ENCODE data around the gene DNASE1L2.

Gene DNASE1L2

GRCh38 chr16:2223942-2224486, 12.2 kb upstream of the DNASE1L2 start:
- in situ Hi-C loops (cut with HindIII; ENCODE audit: low sequenced_read_pairs) = no loop called here
- peak; percentile 42 for TF ChIP-seq CTCF (IDR thresholded peaks at IDR 0.05; ENCODE audit: low read depth, low read length)
- peak overlapping the region; percentile 90 for H3K4me3 ChIP-seq (ENCODE audit: low read depth, low read length)
- peak; percentile 45 for DNase-seq (ENCODE audit: low read depth, low spot score)

- DNase-seq (ENCODE audit: low read depth, low spot score) = no peak
- no peak overlapping the region for H3K4me3 ChIP-seq (ENCODE audit: low read depth, low read length)
- in situ Hi-C loops (cut with HindIII; ENCODE audit: low sequenced_read_pairs) = no loop called here
- TF ChIP-seq CTCF (IDR thresholded peaks at IDR 0.05; ENCODE audit: low read depth, low read length) = no peak
Observed at GRCh38 chr16:2226245-2226793, 9.9 kb upstream of the DNASE1L2 start.

- no peak overlapping the region for H3K4me3 ChIP-seq (ENCODE audit: low read depth, low read length)
- TF ChIP-seq CTCF (IDR thresholded peaks at IDR 0.05; ENCODE audit: low read depth, low read length) = no peak
- in situ Hi-C loops (cut with HindIII; ENCODE audit: low sequenced_read_pairs) = no loop called here
- DNase-seq (ENCODE audit: low read depth, low spot score) = no peak
Observed at GRCh38 chr16:2226918-2227317, 9.3 kb upstream of the DNASE1L2 start.

GRCh38 chr16:2228161-2228824, 8.0 kb upstream of the DNASE1L2 start:
- in situ Hi-C loops (cut with HindIII; ENCODE audit: low sequenced_read_pairs) = no loop called here
- no peak overlapping the region for H3K4me3 ChIP-seq (ENCODE audit: low read depth, low read length)
- no peak for TF ChIP-seq CTCF (IDR thresholded peaks at IDR 0.05; ENCODE audit: low read depth, low read length)
- no peak for DNase-seq (ENCODE audit: low read depth, low spot score)

GRCh38 chr16:2229091-2229490, 7.2 kb upstream of the DNASE1L2 start:
- in situ Hi-C loops (cut with HindIII; ENCODE audit: low sequenced_read_pairs) = no loop called here
- H3K4me3 ChIP-seq (ENCODE audit: low read depth, low read length) = no peak overlapping the region
- TF ChIP-seq CTCF (IDR thresholded peaks at IDR 0.05; ENCODE audit: low read depth, low read length) = no peak
- no peak for DNase-seq (ENCODE audit: low read depth, low spot score)

- TF ChIP-seq CTCF (IDR thresholded peaks at IDR 0.05; ENCODE audit: low read depth, low read length) = no peak
- in situ Hi-C loops (cut with HindIII; ENCODE audit: low sequenced_read_pairs) = no loop called here
- H3K4me3 ChIP-seq (ENCODE audit: low read depth, low read length) = no peak overlapping the region
- DNase-seq (ENCODE audit: low read depth, low spot score) = no peak
Observed at GRCh38 chr16:2229632-2230250, 6.5 kb upstream of the DNASE1L2 start.
